ENCODE measurements around the gene LRRC4.

GRCh38 chr7:128037081-128037480 is 5.8 kb upstream of the LRRC4 start:
- TF ChIP-seq CTCF (IDR thresholded peaks at IDR 0.05 in 8 of 11, conservative IDR thresholded peaks at IDR 0.05 in 3 of 11) (no peak), POLR2A (IDR thresholded peaks at IDR 0.05) (no peak), POLR2AphosphoS5 (IDR thresholded peaks at IDR 0.05) (no peak)

Data from spleen (tissue), 7 donors.